ENCODE measurements around the gene EIF4G3.

DNA sequence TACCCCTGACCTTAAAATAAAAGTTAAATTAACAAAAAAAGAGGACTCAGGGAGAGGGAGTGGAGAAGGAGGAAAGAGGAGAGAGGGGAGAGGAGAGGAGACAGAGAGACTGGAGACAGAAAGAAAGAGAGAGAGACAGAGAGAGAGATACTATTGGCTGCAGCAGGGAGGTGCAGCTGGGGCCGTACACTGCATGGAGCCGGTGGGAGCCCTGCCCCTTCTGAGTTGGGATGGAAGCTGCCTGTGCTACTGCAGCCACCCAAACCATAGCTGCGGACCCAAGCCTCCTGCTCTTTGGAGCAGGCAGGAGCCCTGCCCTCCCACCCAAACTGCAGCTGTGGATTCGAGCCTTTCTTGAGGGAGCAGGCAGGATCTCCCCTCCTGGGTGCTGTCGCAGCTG is 356.9 kb downstream of the EIF4G3 start:
- TF ChIP-seq ESRRG (CRISPR knock-in tag; IDR thresholded peaks at IDR 0.05) (no peak), ZFP3 (CRISPR knock-in tag; IDR thresholded peaks at IDR 0.05) (no peak), ZNF565 (CRISPR knock-in tag; conservative IDR thresholded peaks at IDR 0.05; ENCODE audit: low read depth) (no peak)
- TF ChIP-seq, protein P1, sequence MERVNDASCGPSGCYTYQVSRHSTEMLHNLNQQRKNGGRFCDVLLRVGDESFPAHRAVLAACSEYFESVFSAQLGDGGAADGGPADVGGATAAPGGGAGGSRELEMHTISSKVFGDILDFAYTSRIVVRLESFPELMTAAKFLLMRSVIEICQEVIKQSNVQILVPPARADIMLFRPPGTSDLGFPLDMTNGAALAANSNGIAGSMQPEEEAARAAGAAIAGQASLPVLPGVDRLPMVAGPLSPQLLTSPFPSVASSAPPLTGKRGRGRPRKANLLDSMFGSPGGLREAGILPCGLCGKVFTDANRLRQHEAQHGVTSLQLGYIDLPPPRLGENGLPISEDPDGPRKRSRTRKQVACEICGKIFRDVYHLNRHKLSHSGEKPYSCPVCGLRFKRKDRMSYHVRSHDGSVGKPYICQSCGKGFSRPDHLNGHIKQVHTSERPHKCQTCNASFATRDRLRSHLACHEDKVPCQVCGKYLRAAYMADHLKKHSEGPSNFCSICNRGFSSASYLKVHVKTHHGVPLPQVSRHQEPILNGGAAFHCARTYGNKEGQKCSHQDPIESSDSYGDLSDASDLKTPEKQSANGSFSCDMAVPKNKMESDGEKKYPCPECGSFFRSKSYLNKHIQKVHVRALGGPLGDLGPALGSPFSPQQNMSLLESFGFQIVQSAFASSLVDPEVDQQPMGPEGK (CRISPR knock-in tag; IDR thresholded peaks at IDR 0.05; ENCODE audit: borderline replicate concordance), result no peak
